Suprapubic skin (tissue), 3 donors: Measurements from ENCODE around the gene LIN54.

Experiments
- EP300 ChIP-seq: sonication (generic); formaldehyde crosslinking; IDR thresholded peaks from one replicate; pipeline ENCODE4 v1.6.1; 2017; ENCODE audit warnings: antibody characterized with exemption
- POLR2A ChIP-seq, 2 donors: fragments of 450-650 bp; IDR thresholded peaks; one replicate each; pipeline ENCODE4 v1.6.1; 2017; ENCODE audit warnings: antibody characterized with exemption in 2 of 2, mild to moderate bottlenecking in 2 of 2, moderate library complexity in 2 of 2
- TF ChIP-seq, protein P1 (sequence below), 2 donors: fragments of 200-600 bp in 1 of 2; fragments of 450-650 bp in 1 of 2; sonication (generic) in 1 of 2; IDR thresholded peaks; one replicate each; pipeline ENCODE4 v1.5.1; 2016 to 2019; ENCODE audit warnings: antibody characterized with exemption in 2 of 2, mild to moderate bottlenecking in 1 of 2, moderate library complexity in 1 of 2

DNA sequence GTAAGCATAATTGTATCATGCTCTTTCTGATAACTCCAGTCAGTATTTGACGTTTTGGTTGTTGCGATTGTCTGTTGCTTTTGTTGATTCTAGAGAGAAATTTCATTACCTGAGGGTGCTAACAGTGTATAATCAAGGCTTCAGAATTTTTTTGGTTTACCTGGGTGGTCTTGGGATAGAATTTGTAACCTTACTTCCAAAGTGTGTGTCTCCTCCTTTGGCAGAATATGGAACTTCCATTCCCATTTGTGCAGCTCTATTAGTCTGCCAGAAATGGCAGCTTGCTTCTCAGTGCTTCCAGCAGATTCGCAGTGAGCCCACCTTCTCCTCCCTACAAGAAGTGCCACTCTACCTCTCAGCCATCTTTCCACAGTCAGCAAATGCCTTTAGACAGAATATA, 29.6 kb upstream of the LIN54 start:
- TF ChIP-seq, protein P1, sequence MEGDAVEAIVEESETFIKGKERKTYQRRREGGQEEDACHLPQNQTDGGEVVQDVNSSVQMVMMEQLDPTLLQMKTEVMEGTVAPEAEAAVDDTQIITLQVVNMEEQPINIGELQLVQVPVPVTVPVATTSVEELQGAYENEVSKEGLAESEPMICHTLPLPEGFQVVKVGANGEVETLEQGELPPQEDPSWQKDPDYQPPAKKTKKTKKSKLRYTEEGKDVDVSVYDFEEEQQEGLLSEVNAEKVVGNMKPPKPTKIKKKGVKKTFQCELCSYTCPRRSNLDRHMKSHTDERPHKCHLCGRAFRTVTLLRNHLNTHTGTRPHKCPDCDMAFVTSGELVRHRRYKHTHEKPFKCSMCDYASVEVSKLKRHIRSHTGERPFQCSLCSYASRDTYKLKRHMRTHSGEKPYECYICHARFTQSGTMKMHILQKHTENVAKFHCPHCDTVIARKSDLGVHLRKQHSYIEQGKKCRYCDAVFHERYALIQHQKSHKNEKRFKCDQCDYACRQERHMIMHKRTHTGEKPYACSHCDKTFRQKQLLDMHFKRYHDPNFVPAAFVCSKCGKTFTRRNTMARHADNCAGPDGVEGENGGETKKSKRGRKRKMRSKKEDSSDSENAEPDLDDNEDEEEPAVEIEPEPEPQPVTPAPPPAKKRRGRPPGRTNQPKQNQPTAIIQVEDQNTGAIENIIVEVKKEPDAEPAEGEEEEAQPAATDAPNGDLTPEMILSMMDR (IDR thresholded peaks at IDR 0.05): no peak
- no peak for TF ChIP-seq EP300
- no peak for TF ChIP-seq POLR2A (IDR thresholded peaks at IDR 0.05)
